ENCODE data around the gene PGGHG. TPM values are rescaled to one million over a fixed set of nuclear protein-coding genes. Genes with fewer than 3 reads are reported as not detected.
"Not testable (repeated sequence)": the region's sequence is repeated elsewhere in the genome, so short reads cannot be mapped to it uniquely, and the experiment has no call there.

The PGGHG gene
- polyA plus RNA-seq, 1 donor from 2014 or later, result 2.1 TPM

GRCh38 chr11:266676-267439, 22.1 kb upstream of the PGGHG start:
- Histone ChIP-seq H3K27ac (ENCODE audit: low read length) (no peak overlapping the region), H3K4me3 (ENCODE audit: low read length) (no peak overlapping the region), H3K9me2 (ENCODE audit: insufficient read depth, low read length) (no peaks in the 10 kb centered on the region), H3K36me3 (ENCODE audit: insufficient read depth, low read length) (no peaks in the 10 kb centered on the region), H3K9ac (ENCODE audit: low read length) (no peak overlapping the region), H3F3A (ENCODE audit: insufficient read depth, low read length, poor library complexity, severe bottlenecking) (no peaks in the 10 kb centered on the region), H3K4me2 (ENCODE audit: low read length) (no peak overlapping the region), H3K27me3 (ENCODE audit: insufficient read depth, low read depth, low read length) (no peaks in the 10 kb centered on the region), H3K79me2 (replicated peaks; ENCODE audit: insufficient read depth, low read length) (no peaks in the 10 kb centered on the region), H4K20me1 (ENCODE audit: insufficient read depth) (no peaks in the 10 kb centered on the region), H3K9me3 (ENCODE audit: low read length) (no peaks in the 10 kb centered on the region), H2AFZ (ENCODE audit: low read depth, low read length) (no peak overlapping the region)
- TF ChIP-seq POLR2AphosphoS5 (IDR thresholded peaks at IDR 0.05), result no peak
- no peak for TF ChIP-seq SMC3 (conservative IDR thresholded peaks at IDR 0.05; ENCODE audit: poor library complexity)

- Histone ChIP-seq H3K4me3 (ENCODE audit: low read length) (no peak overlapping the region), H3K36me3 (ENCODE audit: insufficient read depth, low read length) (no peaks in the 10 kb centered on the region), H3K79me2 (replicated peaks; ENCODE audit: insufficient read depth, low read length) (no peaks in the 10 kb centered on the region), H3F3A (ENCODE audit: insufficient read depth, low read length, poor library complexity, severe bottlenecking) (no peaks in the 10 kb centered on the region), H3K9me3 (ENCODE audit: low read length) (no peaks in the 10 kb centered on the region), H2AFZ (ENCODE audit: low read depth, low read length) (no peak overlapping the region), H3K9me2 (ENCODE audit: insufficient read depth, low read length) (no peaks in the 10 kb centered on the region), H3K27me3 (ENCODE audit: insufficient read depth, low read depth, low read length) (no peaks in the 10 kb centered on the region), H3K9ac (ENCODE audit: low read length) (no peak overlapping the region), H3K27ac (ENCODE audit: low read length) (no peak overlapping the region), H3K4me2 (ENCODE audit: low read length) (no peak overlapping the region), H4K20me1 (ENCODE audit: insufficient read depth) (no peaks in the 10 kb centered on the region)
- TF ChIP-seq TAF1 (IDR thresholded peaks at IDR 0.05; ENCODE audit: low read depth) (no peak), RAD21 (conservative IDR thresholded peaks at IDR 0.05) (no peak), EZH2 (IDR thresholded peaks at IDR 0.05; ENCODE audit: borderline replicate concordance, insufficient read depth, low read length, poor library complexity, severe bottlenecking) (no peak), REST (IDR thresholded peaks at IDR 0.05; ENCODE audit: borderline replicate concordance) (no peak), EP300 (conservative IDR thresholded peaks at IDR 0.05; ENCODE audit: poor library complexity, severe bottlenecking) (no peak), MXI1 (conservative IDR thresholded peaks at IDR 0.05; ENCODE audit: poor library complexity, severe bottlenecking) (no peak), CTCF (IDR thresholded peaks at IDR 0.05; ENCODE audit: poor library complexity, severe bottlenecking) (no peak), SMC3 (conservative IDR thresholded peaks at IDR 0.05; ENCODE audit: poor library complexity) (no peak), POLR2AphosphoS5 (IDR thresholded peaks at IDR 0.05) (no peak)
Measured at GRCh38 chr11:267491-267994, 21.4 kb upstream of the PGGHG start.

- not testable (repeated sequence) for H3K79me2 ChIP-seq (replicated peaks; ENCODE audit: insufficient read depth, low read length); H3F3A ChIP-seq (ENCODE audit: insufficient read depth, low read length, poor library complexity, severe bottlenecking); H3K36me3 ChIP-seq (ENCODE audit: insufficient read depth, low read length); H3K4me2 ChIP-seq (ENCODE audit: low read length); H4K20me1 ChIP-seq (ENCODE audit: insufficient read depth); H2AFZ ChIP-seq (ENCODE audit: low read depth, low read length); H3K9me3 ChIP-seq (ENCODE audit: low read length); H3K4me3 ChIP-seq (ENCODE audit: low read length); H3K27ac ChIP-seq (ENCODE audit: low read length); H3K9ac ChIP-seq (ENCODE audit: low read length); H3K27me3 ChIP-seq (ENCODE audit: insufficient read depth, low read depth, low read length); H3K9me2 ChIP-seq (ENCODE audit: insufficient read depth, low read length)
Measured at GRCh38 chr11:268716-269145, 20.2 kb upstream of the PGGHG start.

All from neural cell (in vitro differentiated cells).